G401 (cell line): ENCODE data around the gene PDZD2. TPM values are rescaled to one million over a fixed set of nuclear protein-coding genes. Genes with fewer than 3 reads are reported as not detected.
"Not testable (repeated sequence)": the region's sequence is repeated elsewhere in the genome, so short reads cannot be mapped to it uniquely, and the experiment has no call there.

ENCODE experiments used
- DNase-seq: peaks from one replicate; pipeline ENCODE4 v3.0.0-alpha.2; 2015; ENCODE audit warnings: low spot score
- in situ Hi-C: cut with HindIII; loops from 2 replicates; pipeline ENCODE4 v1.10.0; 2016; ENCODE audit warnings: low sequenced_read_pairs, mixed read lengths
- total RNA-seq: library from RNA; depleted of rRNA; stranded (reverse); fragments of >200 nt; shearing (Covaris generic); gene quantifications from 2 replicates; pipeline ENCODE4 v1.2.3, GENCODE V29; 2014

Gene PDZD2
- total RNA-seq, 1 experiment from 2014 or later, result 9.3 TPM

DNA sequence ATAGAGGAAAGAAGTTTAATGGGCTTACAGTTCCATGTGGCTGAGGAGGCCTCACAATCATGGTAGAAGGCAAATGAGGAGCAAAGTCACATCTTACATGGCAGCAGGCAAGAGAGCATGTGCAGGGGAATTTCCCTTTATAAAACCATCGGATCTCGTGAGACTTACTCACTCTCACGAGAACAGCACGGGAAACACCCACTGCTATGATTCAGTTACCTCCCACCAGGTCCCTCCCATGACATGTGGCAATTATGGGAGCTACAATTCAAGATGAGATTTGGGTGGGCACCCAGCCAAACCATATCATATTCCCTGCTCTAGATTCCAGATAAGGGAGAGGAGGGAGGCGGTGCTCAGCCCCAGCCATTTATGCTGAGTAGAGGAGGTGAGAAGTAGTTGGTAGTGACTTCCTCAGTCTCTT is 336.3 kb downstream of the PDZD2 start:
- DNase-seq, in situ Hi-C loops: not testable (repeated sequence)

DNA sequence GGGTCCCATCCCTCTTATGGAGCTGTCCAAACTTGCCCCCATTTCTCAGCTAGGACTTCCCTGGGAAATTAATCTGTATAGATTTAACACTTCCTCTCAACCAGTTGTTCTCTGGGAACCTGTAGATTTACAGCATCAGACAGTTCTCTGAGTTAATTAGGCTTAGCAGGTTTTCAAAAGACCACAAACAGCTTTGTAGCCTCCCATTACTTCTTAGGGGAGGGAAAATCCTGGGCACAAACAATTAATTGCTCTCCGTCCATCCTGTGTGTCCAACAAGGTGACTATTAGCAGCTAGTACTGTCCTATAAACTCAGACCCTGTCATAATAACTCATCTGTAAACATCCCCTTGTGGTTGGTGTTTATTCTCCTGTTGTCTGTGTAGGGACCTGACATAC is 337.2 kb downstream of the PDZD2 start:
- in situ Hi-C loops, result no loop called here

DNA sequence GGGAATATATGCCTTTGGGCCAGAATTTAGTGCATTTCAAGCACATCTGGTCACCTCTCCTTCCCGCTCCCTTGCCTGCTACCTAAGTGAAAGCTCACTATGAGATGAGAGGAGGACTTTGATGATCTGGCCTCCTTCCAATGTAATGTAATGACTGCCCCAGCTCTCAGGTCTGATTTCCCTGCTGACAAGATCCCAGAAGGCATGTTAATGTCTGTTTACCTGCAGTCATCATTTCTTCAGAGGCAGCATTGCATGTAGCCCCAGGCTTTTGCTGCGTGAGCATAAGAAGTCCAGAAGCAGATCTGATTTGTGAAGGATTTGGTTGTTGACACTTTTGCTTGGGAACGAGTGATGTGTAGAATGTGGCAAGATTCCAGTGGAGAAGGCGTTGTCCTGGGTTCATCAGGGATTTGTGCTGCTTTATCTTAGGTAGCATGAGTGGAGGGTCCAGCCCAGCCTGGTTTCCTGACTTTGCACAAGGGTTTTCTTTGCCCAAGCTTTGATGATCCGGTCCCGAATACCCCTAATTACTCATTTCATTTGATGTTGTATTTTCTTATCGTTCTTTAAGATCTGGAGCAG is 342.5 kb downstream of the PDZD2 start:
- in situ Hi-C loops, result no loop called here
- no peak for DNase-seq

More for the DNA sequence above, 337.2 kb downstream of the PDZD2 start:
- no peak for DNase-seq

DNA sequence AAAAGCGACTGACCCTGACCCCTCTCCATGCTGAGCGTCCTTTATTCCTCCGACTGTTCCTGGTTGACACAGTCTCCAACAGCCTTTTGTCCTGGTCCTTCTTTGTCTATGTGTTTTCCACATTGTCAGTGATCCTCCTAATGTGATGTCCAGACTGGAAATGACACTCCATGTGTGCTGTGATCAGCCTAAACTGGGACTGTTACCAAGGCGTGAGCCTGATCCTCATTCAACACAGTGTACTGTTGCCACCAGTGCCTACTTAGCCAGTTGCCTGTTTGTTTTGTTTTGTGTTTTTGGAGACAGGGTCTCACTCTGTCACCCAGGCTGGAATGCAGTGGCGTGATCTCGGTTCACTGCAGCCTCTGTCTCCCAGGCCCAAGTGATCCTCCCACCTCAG is 343.1 kb downstream of the PDZD2 start:
- in situ Hi-C loops, result no loop called here

DNA sequence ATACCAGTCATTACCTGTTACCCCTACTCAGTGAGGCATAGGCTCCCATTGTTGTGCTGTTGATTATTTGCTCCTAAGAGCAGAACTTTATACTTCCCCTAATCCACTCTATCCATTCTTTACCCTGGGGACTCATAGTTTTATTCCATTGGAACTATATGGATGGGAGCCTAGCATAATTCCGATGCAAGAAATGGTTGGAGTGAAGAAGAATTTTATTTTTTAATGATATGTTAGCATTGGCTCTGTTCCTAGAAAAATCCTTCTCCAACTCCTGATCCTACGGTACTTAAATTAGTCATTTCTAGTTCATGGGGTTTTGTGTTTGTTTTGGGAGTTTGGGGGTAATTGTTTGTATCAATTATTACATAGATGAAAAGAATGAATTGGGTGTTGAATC is 343.7 kb downstream of the PDZD2 start:
- in situ Hi-C loops, result no loop called here

More for the DNA sequence above, 343.1 kb downstream of the PDZD2 start:
- DNase-seq, result no peak

DNA sequence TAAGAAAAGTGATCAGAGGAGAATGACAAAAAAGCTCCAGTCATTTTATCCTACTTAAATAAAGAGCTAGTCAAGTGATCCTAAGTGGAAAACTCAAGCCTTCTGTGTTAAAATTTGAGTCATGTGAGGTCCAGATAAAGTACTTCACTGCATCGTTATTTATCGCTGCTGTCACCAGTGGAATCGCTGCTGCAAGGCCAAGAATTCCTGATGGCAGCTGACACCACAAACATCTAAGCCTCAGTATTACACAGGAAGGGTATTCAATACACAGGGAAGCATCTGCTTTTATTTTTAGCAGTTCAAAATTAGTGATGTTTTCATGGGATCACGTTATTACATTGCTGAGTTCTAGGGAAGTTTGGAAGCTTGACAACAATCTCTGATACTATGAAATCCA is 344.9 kb downstream of the PDZD2 start:
- DNase-seq, result no peak
- in situ Hi-C loops, result no loop called here

More for the DNA sequence above, 343.7 kb downstream of the PDZD2 start:
- DNase-seq, result no peak

DNA sequence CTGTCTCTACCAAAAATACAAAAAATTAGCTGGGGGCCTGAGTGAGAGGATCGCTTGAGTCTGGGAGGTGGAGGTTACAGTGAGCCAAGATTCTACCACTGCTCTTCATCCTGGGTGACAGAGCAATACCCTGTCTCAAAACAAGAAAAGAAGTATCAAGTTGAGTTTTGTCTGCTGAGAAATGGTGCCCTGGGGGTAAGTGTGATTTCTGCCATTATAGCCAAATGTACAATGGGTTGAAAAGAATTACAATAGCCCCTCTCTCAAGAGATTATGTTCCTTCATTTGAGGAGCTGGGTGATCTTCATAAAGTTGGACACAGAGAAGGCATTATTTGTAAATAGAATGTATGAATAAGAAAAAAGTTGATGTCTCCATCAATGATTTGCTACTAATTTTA is 345.8 kb downstream of the PDZD2 start:
- in situ Hi-C loops, result no loop called here
- no peak for DNase-seq

DNA sequence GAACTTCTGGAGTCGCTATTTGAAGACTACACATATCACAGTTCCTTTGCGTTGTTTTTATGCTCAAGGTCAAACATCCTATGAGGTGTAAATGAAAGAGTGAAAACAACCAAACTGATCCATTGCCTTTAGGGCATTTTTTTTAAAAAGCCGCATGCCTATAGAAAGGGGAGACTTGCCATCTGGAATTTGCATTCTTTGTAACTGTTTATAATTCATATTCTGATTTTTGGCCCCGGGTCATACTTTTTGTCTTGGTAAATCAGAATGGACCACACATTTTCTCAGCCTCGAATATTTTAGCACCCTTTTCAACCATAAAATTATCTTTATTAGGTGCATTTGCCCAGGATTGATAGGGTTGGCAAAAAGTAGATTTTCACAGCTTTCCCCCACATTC is 347.2 kb downstream of the PDZD2 start:
- no peak for DNase-seq
- in situ Hi-C loops, result no loop called here

DNA sequence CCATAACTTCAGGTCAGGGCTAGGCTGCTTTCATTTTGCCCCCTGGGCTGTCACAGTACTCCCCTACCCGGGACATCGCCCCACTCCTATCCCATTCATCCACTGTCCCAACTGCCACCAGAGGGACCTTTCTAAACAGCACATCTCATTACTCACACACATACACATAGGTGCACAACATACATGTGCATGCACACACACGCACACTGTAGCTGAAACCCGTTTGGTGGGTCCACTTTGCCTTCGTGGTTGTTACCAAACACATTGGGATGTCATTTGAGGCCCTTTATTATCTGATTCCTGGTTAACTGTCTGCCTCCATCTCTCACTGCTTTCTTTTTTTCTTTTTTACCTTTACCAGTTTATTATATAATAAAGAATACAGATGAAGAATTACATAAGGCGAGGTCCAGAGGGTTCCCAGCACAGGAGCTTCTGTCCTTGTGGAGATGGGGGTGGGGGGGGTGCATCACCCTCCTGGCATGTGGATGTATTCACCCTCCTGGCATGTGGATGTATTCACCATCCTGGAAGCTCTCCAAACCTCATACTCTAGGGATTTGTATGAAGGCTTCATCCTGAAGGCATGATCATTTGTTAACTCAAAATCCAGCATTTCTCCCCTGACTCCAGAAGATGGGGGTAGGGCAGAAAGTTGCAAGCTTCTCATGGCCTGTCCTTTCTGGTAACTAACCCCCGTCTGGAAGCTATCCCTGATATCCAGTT is 349.2 kb downstream of the PDZD2 start:
- in situ Hi-C loops, result no loop called here
- DNase-seq, result no peak

DNA sequence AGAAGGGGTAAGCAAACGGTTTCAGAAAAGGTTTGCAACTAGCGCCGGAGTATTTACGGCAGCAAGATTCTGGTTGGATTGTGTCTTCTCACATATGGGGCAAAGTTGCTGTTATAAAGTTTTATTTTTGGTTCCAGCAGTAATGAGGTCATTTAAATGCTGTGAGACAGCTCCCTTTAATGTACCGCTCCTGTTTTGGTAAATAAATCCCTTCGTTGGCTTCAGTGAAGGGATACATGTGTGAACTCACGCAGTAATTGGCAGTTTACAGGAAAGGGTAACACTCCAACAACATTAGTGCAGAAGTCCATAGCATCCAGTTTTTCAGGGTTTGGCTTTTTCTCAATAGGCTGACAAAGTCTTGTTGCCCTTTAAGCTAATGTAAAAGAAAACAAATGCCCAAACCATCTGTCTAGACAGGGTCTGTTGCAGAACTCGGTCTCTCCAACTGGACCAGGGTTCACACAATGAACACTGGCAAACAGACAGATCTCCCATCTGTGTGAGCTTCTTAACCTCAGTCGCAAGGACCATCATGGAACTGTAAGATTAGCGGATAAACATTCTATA is 351.2 kb downstream of the PDZD2 start:
- in situ Hi-C loops, result no loop called here
- DNase-seq, result no peak

DNA sequence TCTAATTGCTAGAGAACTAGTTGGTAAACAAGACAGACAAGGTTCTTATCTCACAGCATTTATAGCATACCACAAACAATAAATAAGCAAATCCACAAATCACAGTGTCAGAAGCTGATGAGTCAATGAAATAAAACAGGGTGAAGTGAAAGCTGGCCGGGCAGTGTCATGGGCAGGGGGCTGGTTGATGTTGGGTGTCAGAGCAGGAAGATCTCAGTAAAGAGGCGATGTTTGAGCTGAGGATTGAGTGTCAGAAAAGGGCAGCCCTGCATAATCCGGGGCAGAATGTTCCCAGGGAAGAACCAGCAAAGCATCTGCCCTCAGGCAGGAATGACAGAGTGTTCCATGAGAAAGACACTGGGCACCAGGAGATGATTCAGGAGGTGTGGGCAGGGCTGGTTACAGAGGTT is 351.8 kb downstream of the PDZD2 start:
- in situ Hi-C loops, result no loop called here
- no peak for DNase-seq

DNA sequence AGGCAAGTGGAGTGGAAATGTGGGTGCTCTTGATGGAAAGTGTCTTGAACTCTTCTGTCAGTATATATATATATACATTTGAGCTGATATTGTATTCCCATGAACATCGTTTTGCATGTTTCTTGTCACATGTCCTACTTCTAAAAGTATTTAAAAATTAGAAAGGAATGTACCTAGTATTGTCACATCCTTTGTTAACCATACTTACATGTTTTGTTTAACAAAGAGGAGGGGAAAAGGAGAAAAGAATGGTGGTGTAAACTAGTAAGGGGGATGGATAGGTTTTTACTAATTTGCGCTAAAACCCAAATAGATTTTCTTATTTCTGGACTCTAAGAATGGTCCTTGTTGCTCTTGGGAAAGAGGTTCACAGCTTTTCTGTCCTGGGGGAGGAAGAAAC is 353.4 kb downstream of the PDZD2 start:
- in situ Hi-C loops, result no loop called here
- DNase-seq, result no peak

DNA sequence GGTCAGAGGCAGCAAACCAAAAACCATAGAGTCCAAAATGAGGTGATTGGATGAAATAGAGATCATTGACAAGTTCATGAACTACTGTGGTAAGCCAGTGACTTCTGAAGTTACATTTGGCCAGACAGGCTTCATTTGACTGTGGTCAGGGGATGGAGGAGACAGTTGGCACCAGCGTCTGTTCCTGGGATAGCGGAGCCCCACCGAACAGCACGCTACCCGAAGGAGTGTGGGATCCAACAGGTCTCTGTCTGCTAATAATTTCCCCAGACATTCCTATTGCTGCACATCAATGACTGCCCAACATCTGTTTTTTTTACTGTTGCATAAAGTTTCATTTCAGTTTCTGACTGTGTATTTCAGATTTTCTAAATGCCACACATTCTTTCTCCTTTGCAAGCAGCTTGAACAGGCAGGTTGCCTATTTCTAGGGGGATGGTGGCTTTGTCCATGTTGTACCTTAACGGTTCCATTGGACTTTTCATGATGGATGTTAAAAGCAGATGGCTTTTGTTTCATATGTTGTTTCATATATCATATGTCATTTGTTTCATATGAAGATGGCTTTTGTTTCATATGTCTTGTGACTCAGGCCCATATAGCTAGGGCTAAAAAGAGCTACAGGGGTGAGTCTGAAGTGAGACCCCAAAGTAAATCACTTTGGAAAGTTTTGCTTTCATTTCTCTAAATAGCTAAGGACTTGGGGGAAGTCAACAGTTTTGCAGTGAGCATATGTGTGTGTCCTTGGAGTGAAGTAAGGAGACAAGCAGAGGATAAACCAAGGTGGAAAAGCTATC is 354.4 kb downstream of the PDZD2 start:
- in situ Hi-C loops, result no loop called here
- no peak for DNase-seq

DNA sequence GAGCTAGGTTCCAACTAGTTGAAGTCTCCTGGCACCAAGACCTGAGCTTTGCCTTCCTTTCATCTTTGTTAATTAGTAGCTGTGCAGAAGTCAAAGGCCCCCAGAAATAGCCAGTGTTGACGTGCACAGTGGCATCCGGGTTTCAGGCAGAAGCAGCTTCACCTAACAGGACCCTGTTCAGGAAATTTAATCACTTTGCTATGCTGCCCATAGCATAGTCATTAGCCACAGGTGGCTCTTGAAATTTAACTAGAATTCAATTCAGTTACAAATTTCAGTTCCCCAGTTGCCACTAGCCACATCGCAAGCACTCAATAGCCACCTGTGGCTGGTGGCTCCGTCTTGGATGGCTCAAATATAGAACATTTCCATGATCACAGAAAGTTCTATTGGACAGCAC is 356.1 kb downstream of the PDZD2 start:
- in situ Hi-C loops, result no loop called here
- DNase-seq, result no peak

DNA sequence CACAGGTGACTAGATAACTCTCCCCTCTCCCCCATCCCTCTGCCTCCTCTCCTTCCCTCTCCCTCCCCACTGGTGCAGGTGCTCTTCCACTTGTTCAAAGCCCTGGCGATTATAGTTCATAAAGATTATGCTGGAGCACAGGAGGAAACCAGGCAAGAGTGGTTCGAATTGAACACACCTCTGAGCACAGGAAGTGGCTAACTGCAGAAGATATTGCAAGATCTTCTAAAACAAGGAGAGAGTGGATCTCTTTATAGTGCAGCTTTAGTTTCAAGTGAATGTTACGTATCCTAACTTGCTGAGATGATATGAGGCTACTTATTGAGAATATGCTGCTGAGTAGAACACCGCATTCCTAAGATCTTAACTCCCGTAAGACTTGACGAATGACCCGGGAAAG is 356.8 kb downstream of the PDZD2 start:
- DNase-seq, result no peak
- in situ Hi-C loops, result no loop called here

DNA sequence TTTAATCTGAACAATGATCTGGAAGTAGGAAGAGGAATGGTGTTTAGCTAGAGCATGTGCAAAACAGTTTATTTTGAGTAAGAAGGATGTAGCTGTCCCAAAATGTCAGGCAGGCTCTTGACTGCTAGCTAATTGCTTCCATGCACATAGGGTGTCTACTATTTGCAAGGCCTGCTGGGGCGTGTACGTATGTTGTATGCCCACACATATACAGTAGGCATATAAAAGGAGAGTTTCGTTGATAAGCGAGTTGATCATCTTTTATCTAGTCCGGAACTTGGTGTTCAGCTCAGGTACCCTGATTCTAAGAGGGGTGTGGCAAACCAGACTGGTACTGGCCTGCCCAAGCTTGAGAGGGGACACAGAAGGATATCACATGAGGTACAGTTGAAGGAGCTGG is 358.0 kb downstream of the PDZD2 start:
- in situ Hi-C loops, result no loop called here
- DNase-seq, result no peak

DNA sequence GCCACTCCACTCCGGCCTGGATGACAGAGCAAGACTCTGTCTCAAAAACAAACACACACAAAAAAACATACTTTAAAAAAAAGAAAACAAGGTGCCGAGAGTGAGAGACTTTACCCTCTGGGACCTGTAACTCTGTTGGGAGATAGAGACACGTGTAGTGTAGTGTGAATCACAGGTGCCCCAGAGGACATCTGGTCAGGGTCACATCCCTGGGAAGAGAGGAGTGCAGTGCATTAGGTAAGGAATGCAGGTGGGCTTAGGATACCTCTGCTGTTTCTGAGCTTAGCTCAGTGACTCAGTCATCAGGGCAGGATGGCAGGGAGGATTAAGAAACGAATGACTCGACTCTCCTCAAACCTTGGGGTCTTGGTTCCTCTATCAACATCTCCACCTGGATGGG is 360.5 kb downstream of the PDZD2 start:
- in situ Hi-C loops, result no loop called here

DNA sequence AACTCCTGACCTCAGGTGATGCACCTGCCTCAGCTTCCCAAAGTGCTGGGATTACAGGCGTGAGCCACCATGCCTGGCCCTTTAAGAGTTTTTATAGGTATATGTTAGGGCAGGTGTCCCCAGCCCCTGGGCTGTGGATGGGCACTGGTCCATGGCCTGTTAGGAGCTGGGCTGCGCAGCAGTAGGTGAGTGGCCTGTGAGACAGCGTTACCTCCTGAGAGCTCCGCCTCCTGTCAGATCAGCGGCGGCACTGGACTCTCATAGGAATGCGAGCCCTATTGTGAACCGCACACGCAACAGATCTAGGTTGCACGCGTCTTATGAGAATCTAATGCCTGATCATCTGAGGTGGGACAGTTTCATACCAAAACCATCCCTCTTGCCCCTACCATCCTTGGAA is 361.8 kb downstream of the PDZD2 start:
- in situ Hi-C loops, result loop anchor here (5.0 kb wide), 1 partner anchor 57 kb away; no protein-coding TSS in a partner anchor
- DNase-seq, result no peak

More for the DNA sequence above, 360.5 kb downstream of the PDZD2 start:
- DNase-seq, result no peak

DNA sequence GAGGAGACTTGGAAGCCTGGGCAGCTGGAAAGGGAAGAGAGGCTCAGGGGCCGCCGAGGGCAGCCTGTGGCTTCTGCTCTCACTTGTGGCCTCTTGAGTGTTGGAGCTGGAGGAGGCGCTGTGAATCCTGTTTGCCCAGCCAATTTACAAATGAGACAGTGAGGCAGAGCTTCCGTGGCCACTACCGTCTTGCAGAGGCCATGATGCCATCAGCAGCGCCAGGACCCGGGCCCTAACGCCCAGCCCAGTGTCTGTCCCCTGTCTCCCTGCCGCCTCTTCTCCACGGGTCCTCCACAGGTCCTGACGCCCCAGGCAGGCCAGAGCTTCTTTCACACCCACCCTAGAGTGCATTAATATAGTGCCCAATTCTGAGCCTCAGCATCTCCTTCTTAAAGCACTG is 362.4 kb downstream of the PDZD2 start:
- DNase-seq, result no peak
- in situ Hi-C loops, result loop anchor here (5.0 kb wide), 1 partner anchor 56 kb away; no protein-coding TSS in a partner anchor

DNA sequence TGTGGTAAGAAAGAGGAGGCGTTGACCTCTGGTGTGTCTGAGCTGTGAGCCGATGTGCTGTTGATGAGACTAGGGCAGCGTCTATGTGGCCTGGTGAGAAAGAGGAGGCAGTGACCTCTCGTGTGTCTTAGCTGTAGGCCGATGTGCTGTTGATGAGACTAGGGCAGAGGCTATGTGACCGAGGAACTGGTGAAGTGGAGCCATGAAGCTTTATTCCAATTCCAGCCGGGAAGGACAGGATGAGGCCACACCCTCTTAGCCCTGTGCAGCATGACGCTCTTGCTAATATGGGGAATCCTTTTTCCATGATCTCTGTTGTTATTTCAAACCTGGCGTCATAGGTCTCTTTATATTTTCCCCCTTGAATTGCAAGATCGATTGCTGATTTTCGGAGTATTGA is 362.8 kb downstream of the PDZD2 start:
- DNase-seq, result no peak
- in situ Hi-C loops, result loop anchor here (5.0 kb wide), 1 partner anchor 56 kb away; no protein-coding TSS in a partner anchor
